GM13976 (cell line): ENCODE results near the gene RPL12.
"Not testable (repeated sequence)": the region's sequence is repeated elsewhere in the genome, so short reads cannot be mapped to it uniquely, and the experiment has no call there.

Experiments used
- DNase-seq: peaks from one replicate; pipeline ENCODE4 v3.0.0; 2012; ENCODE audit warnings: low spot score
- CTCF ChIP-seq: IDR thresholded peaks from 2 replicates; pipeline ENCODE4 v1.5.1; 2012; ENCODE audit warnings: borderline replicate concordance, mild to moderate bottlenecking; ENCODE audit not compliant: insufficient read depth; ENCODE audit errors: extremely low read depth, missing control alignments, control extremely low read depth
- in situ Hi-C: fragments of 300-500 bp; cut with MboI; formaldehyde crosslinking; loops from one replicate; pipeline ENCODE4 v1.12.0; 2022; ENCODE audit warnings: low sequenced_read_pairs, mixed read lengths, inconsistent platforms; ENCODE audit not compliant: unreplicated experiment

Gene RPL12

GRCh38 chr9:127473932-127474331 is 22.7 kb upstream of the RPL12 start:
- no peak for DNase-seq
- in situ Hi-C loops = no loop called here
- no peak for TF ChIP-seq CTCF

- no peak for DNase-seq
- no peak for TF ChIP-seq CTCF
- in situ Hi-C loops = no loop called here
Measured at GRCh38 chr9:127473501-127473900, 22.3 kb upstream of the RPL12 start.

- in situ Hi-C loops = no loop called here
- no peak for TF ChIP-seq CTCF
- DNase-seq = no peak
Measured at GRCh38 chr9:127470662-127471061, 19.5 kb upstream of the RPL12 start.

GRCh38 chr9:127467621-127468020 is 16.4 kb upstream of the RPL12 start:
- TF ChIP-seq CTCF = no peak
- in situ Hi-C loops = no loop called here
- DNase-seq = no peak

- DNase-seq, in situ Hi-C loops: not testable (repeated sequence)
Measured at GRCh38 chr9:127466407-127466917, 15.3 kb upstream of the RPL12 start.

GRCh38 chr9:127463911-127464310 is 12.7 kb upstream of the RPL12 start:
- no peak for DNase-seq
- in situ Hi-C loops = no loop called here
- no peak for TF ChIP-seq CTCF

GRCh38 chr9:127463382-127463781 is 12.2 kb upstream of the RPL12 start:
- no peak for TF ChIP-seq CTCF
- in situ Hi-C loops = no loop called here
- no peak for DNase-seq
